ENCODE results near the gene NAA35.

NAA35 gene

GRCh38 chr9:85940832-85941621 is at the start of gene NAA35:
TSS of gene NAA35 (plus strand) at chr9:85941146. CDS start at chr9:85942160, 1,014 bp downstream.
- peak; percentile 93 for ATAC-seq
- TF ChIP-seq, protein P1, sequence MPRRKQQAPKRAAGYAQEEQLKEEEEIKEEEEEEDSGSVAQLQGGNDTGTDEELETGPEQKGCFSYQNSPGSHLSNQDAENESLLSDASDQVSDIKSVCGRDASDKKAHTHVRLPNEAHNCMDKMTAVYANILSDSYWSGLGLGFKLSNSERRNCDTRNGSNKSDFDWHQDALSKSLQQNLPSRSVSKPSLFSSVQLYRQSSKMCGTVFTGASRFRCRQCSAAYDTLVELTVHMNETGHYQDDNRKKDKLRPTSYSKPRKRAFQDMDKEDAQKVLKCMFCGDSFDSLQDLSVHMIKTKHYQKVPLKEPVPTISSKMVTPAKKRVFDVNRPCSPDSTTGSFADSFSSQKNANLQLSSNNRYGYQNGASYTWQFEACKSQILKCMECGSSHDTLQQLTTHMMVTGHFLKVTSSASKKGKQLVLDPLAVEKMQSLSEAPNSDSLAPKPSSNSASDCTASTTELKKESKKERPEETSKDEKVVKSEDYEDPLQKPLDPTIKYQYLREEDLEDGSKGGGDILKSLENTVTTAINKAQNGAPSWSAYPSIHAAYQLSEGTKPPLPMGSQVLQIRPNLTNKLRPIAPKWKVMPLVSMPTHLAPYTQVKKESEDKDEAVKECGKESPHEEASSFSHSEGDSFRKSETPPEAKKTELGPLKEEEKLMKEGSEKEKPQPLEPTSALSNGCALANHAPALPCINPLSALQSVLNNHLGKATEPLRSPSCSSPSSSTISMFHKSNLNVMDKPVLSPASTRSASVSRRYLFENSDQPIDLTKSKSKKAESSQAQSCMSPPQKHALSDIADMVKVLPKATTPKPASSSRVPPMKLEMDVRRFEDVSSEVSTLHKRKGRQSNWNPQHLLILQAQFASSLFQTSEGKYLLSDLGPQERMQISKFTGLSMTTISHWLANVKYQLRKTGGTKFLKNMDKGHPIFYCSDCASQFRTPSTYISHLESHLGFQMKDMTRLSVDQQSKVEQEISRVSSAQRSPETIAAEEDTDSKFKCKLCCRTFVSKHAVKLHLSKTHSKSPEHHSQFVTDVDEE (CRISPR knock-in tag; IDR thresholded peaks at IDR 0.05) = no peak
- TF ChIP-seq ZNF8 (CRISPR knock-in tag; IDR thresholded peaks at IDR 0.05) (no peak), RARB (CRISPR knock-in tag; IDR thresholded peaks at IDR 0.05) (no peak), PPARA (CRISPR knock-in tag; IDR thresholded peaks at IDR 0.05; ENCODE audit: borderline replicate concordance) (no peak), ZC3H10 (CRISPR knock-in tag; IDR thresholded peaks at IDR 0.05) (no peak), BACH2 (CRISPR knock-in tag; IDR thresholded peaks at IDR 0.05; ENCODE audit: borderline replicate concordance) (no peak), ZNF70 (CRISPR knock-in tag; IDR thresholded peaks at IDR 0.05) (no peak), SNAI2 (CRISPR knock-in tag; IDR thresholded peaks at IDR 0.05) (no peak), ARNTL (CRISPR knock-in tag; IDR thresholded peaks at IDR 0.05; ENCODE audit: borderline replicate concordance, low read depth) (no peak), TOX (CRISPR knock-in tag; IDR thresholded peaks at IDR 0.05; ENCODE audit: borderline replicate concordance) (no peak), OSR1 (CRISPR knock-in tag; IDR thresholded peaks at IDR 0.05) (no peak), TCF4 (CRISPR knock-in tag; IDR thresholded peaks at IDR 0.05; ENCODE audit: borderline replicate concordance) (no peak), ISL1 (CRISPR knock-in tag; IDR thresholded peaks at IDR 0.05) (no peak), ZFP30 (CRISPR knock-in tag; IDR thresholded peaks at IDR 0.05) (no peak), ZNF565 (CRISPR knock-in tag; conservative IDR thresholded peaks at IDR 0.05; ENCODE audit: low read depth) (no peak)
- TF ChIP-seq, protein P2, sequence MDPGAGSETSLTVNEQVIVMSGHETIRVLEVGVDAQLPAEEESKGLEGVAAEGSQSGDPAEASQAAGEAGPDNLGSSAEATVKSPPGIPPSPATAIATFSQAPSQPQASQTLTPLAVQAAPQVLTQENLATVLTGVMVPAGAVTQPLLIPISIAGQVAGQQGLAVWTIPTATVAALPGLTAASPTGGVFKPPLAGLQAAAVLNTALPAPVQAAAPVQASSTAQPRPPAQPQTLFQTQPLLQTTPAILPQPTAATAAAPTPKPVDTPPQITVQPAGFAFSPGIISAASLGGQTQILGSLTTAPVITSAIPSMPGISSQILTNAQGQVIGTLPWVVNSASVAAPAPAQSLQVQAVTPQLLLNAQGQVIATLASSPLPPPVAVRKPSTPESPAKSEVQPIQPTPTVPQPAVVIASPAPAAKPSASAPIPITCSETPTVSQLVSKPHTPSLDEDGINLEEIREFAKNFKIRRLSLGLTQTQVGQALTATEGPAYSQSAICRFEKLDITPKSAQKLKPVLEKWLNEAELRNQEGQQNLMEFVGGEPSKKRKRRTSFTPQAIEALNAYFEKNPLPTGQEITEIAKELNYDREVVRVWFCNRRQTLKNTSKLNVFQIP (CRISPR knock-in tag; IDR thresholded peaks at IDR 0.05; ENCODE audit: borderline replicate concordance, low read depth) = no peak

DNA sequence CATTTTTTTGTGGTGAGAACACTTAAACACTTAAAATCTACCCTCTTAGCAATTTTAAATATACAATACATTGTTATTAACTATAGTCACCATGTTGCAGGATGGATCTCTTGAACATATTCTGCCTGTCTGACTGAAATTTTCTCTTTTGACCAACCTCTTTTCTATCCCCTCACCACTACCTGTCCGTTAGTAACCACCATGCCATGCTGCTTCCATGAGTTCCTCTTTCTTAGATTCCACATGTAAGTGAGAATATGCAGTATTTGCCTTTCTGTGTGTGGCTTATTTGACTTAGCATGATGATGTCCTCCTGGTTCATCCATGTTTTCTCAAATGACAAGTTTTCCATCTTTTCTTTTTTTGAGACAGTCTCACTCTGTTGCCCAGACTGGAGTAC is 48.5 kb upstream of the NAA35 start:
- TF ChIP-seq ISL1 (CRISPR knock-in tag; IDR thresholded peaks at IDR 0.05) (no peak), TOX (CRISPR knock-in tag; IDR thresholded peaks at IDR 0.05; ENCODE audit: borderline replicate concordance) (no peak), ZFP3 (CRISPR knock-in tag; IDR thresholded peaks at IDR 0.05) (no peak), ZNF8 (CRISPR knock-in tag; IDR thresholded peaks at IDR 0.05) (no peak), BACH2 (CRISPR knock-in tag; IDR thresholded peaks at IDR 0.05; ENCODE audit: borderline replicate concordance) (no peak), PPARA (CRISPR knock-in tag; IDR thresholded peaks at IDR 0.05; ENCODE audit: borderline replicate concordance) (no peak), CSRNP3 (CRISPR knock-in tag; IDR thresholded peaks at IDR 0.05) (no peak), ARNTL (CRISPR knock-in tag; IDR thresholded peaks at IDR 0.05; ENCODE audit: borderline replicate concordance, low read depth) (no peak), GLIS3 (CRISPR knock-in tag; IDR thresholded peaks at IDR 0.05) (no peak), RARB (CRISPR knock-in tag; IDR thresholded peaks at IDR 0.05) (no peak), ESRRG (CRISPR knock-in tag; IDR thresholded peaks at IDR 0.05) (no peak)
- ATAC-seq = no peak

GRCh38 chr9:85895685-85896084 is 45.3 kb upstream of the NAA35 start:
- no peak for ATAC-seq
- no peak for TF ChIP-seq ZNF70 (CRISPR knock-in tag; IDR thresholded peaks at IDR 0.05)
- no peak for TF ChIP-seq RARB (CRISPR knock-in tag; IDR thresholded peaks at IDR 0.05)
- TF ChIP-seq ZFP30 (CRISPR knock-in tag; IDR thresholded peaks at IDR 0.05) = no peak
- no peak for TF ChIP-seq ESRRG (CRISPR knock-in tag; IDR thresholded peaks at IDR 0.05)
- TF ChIP-seq ZFP3 (CRISPR knock-in tag; IDR thresholded peaks at IDR 0.05) = no peak
- no peak for TF ChIP-seq ZNF8 (CRISPR knock-in tag; IDR thresholded peaks at IDR 0.05)
- TF ChIP-seq CREB5 (CRISPR knock-in tag; IDR thresholded peaks at IDR 0.05; ENCODE audit: low read depth) = no peak
- no peak for TF ChIP-seq PATZ1 (CRISPR knock-in tag; IDR thresholded peaks at IDR 0.05; ENCODE audit: borderline replicate concordance)
- TF ChIP-seq SNAI2 (CRISPR knock-in tag; IDR thresholded peaks at IDR 0.05) = no peak
- TF ChIP-seq OSR1 (CRISPR knock-in tag; IDR thresholded peaks at IDR 0.05) = no peak
- TF ChIP-seq, protein P2 (CRISPR knock-in tag; IDR thresholded peaks at IDR 0.05; ENCODE audit: borderline replicate concordance, low read depth) = no peak
- TF ChIP-seq BACH2 (CRISPR knock-in tag; IDR thresholded peaks at IDR 0.05; ENCODE audit: borderline replicate concordance) = no peak
- TF ChIP-seq ZC3H10 (CRISPR knock-in tag; IDR thresholded peaks at IDR 0.05) = no peak
- TF ChIP-seq ISL1 (CRISPR knock-in tag; IDR thresholded peaks at IDR 0.05) = no peak
- TF ChIP-seq ZNF565 (CRISPR knock-in tag; conservative IDR thresholded peaks at IDR 0.05; ENCODE audit: low read depth) = no peak
- no peak for TF ChIP-seq GLIS3 (CRISPR knock-in tag; IDR thresholded peaks at IDR 0.05)
- no peak for TF ChIP-seq ARNTL (CRISPR knock-in tag; IDR thresholded peaks at IDR 0.05; ENCODE audit: borderline replicate concordance, low read depth)
- no peak for TF ChIP-seq TCF4 (CRISPR knock-in tag; IDR thresholded peaks at IDR 0.05; ENCODE audit: borderline replicate concordance)
